LNCAP (cell line): Measurements from ENCODE around the gene NAV2.

Experiments used
- TF ChIP-seq, protein P1 (sequence below): fragments of 450-650 bp; IDR thresholded peaks from 2 replicates; pipeline ENCODE4 v1.5.1; 2017; ENCODE audit warnings: mild to moderate bottlenecking

The NAV2 gene

DNA sequence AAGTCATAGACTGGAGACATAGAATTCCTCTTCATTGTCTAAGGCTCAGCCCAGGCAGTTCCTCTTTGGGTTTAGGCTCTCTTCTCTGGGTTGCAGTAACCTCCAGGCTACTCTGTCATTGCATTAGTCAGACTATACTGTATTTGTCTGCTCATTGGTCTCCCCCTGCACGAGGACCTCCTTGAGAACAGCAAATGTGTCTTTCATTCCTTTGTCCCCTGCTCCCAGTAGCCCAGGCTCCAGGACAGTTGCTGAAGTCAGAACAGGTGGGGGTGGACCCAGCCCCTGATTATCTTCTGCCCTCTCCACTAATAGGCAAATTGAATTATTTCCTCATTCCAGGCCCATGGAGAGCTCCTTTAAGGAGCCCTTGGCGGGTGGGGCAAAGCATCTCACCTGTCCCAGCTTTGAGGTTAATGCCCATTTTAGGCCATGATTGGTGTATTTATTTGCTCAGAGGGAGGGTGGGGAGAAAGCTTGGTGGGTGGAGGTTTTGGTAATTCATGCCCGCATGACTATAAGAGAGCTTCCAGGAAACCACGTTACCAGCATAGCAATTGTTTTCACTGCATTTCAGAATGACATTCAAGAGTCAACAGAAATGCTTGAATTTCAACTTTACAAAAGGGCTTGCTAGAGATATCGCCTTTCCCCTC is 40.9 kb downstream of the NAV2 start:
- TF ChIP-seq, protein P1, sequence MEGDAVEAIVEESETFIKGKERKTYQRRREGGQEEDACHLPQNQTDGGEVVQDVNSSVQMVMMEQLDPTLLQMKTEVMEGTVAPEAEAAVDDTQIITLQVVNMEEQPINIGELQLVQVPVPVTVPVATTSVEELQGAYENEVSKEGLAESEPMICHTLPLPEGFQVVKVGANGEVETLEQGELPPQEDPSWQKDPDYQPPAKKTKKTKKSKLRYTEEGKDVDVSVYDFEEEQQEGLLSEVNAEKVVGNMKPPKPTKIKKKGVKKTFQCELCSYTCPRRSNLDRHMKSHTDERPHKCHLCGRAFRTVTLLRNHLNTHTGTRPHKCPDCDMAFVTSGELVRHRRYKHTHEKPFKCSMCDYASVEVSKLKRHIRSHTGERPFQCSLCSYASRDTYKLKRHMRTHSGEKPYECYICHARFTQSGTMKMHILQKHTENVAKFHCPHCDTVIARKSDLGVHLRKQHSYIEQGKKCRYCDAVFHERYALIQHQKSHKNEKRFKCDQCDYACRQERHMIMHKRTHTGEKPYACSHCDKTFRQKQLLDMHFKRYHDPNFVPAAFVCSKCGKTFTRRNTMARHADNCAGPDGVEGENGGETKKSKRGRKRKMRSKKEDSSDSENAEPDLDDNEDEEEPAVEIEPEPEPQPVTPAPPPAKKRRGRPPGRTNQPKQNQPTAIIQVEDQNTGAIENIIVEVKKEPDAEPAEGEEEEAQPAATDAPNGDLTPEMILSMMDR, result no peak

DNA sequence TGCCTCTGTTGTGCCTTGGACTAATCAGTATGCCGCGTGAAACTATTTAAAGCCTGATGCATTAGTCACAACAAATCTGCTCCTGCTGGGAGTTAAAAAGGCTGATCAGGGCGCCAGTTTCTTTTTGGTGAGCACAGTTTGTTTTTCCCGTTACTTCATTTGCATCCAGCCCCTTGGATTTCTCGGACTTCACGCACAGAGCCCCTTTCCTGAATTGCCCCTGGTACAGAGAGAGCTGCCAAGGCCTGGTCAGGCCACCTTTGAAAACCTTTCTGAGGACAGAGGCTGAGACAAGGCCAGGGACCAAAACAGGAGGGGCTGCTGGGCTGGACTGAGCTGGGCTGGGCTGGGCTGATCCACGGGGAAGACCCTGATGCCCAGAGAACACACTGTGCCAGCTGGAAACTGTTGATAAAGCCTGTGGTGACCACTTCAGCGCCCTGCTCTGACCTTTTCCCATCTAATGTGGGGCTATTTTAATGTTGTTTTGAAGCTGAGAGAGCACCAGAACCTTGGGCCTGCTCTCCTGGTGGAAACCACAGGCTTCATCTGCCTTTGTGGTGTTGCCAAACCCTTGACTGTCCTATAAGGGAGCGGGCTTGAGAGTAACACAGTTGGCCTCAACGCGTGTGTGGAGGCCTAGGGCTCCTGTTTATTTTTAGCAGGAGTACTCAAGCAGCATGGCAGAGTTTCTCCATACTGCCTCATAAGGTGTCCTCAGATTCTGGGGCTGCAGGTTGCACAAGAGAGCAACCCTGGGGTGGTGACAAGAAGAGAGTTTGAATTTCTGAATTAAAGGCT is 44.2 kb downstream of the NAV2 start:
- TF ChIP-seq, protein P1, result no peak

DNA sequence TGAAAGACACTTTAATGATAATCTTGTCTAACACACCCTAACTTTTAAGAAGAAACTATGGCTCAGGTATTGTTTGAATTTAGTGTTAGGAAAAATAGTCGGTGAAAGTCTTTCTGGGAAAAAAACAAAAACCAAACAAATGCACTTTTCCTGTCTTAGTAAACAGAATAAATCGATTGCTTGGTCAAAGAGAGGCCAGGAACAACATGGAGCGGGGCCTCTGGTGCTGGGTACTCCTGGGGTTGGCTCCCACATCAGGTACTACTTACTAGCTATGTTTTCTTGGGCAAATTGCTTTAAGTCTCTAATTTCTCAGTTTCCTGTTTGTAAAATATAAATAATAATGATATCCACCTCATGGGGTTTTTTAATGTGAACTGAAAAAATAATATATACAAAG is 46.8 kb downstream of the NAV2 start:
- TF ChIP-seq, protein P1, result no peak

DNA sequence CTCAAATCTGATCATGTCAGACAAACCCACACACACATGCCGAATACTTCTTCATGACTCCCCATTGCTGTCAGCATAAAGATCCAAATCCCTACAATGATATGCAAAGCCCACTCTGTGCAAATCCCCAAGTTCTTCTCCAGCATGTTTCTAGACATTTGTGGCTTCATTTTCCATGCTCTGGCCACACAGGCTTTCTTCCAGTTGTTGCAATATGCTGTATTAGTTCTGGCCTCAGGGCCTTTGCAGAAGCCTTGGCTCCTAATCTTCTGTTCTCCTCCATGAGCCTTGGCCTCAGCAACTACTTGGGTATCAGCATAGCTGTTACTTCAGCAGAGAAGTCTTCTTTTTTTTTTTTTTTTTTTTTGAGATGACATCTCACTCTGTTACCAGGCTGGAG is 49.6 kb downstream of the NAV2 start:
- TF ChIP-seq, protein P1, result no peak

DNA sequence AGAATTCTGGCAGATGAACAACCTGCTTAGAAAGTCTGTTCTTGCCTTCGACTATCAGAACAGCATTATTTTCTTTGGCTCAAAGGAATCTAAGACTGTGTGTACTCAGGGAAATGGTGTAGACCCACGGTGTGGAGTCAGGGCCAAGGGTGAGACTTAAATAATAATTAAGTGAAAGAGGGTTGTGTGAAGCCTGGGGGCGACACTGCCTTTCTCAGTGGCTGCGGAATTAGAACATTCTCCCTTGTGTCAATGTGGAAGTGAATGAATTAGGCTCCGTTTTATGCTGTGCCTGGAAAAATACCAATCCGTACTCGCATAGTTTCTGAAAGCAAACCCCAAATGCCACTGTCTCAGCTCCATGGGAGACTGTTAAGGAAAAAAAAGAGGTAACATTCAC is 50.7 kb downstream of the NAV2 start:
- TF ChIP-seq, protein P1, result no peak

DNA sequence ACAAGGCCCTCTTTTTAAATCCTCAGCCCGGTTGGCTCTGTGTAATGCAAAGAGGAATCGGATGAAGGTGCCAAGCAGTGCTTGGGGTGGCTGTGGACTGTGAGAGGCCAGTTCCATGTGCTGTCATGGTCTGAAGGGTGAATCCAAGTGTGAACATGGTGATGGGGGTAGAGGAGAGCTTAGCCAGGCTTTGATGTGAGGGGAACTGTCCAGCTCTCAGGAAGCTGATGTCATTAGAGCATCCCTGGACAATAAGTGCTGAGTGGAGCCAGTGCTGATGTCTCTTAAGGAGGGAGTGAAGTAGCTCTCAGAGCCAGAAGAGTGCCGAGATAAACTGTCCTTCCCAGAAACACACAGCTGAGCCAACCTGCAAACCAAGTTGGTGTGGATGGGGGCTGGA is 53.6 kb downstream of the NAV2 start:
- TF ChIP-seq, protein P1, result no peak

DNA sequence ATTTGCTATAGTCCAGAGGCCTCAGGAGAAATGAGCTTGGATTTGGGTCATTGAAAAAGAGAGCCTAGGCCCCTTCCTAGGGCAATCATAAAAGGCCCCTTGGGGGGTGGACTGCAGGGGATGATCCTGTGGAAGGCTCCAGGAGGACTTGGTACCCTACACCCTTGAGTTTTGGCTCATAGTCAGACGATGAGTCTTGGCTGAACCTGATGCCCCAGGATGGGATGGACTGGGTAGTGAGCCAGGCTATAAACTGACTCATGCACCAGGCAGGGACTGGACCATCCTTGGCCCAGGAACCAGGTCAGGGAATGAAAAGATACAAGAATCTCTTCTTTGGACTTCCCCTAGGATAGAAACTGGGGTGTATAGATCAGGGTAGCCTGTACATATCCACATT is 54.2 kb downstream of the NAV2 start:
- TF ChIP-seq, protein P1, result no peak
